Hematopoietic multipotent progenitor cell treated with erythropoietin and hydrocortisone succinate and interleukin-3 and kit ligand, for 17 days (in vitro differentiated cells): ENCODE measurements around the gene SLC66A3.

Experiments used
- DNase-seq: peaks from one replicate; pipeline ENCODE4 v3.0.0-alpha.2; 2015; ENCODE audit warnings: low spot score

The SLC66A3 gene

GRCh38 chr2:11134349-11134748 lies 20.9 kb upstream of the SLC66A3 start:
- no peak for DNase-seq

GRCh38 chr2:11140492-11140891 lies 14.8 kb upstream of the SLC66A3 start:
- DNase-seq = no peak

DNA sequence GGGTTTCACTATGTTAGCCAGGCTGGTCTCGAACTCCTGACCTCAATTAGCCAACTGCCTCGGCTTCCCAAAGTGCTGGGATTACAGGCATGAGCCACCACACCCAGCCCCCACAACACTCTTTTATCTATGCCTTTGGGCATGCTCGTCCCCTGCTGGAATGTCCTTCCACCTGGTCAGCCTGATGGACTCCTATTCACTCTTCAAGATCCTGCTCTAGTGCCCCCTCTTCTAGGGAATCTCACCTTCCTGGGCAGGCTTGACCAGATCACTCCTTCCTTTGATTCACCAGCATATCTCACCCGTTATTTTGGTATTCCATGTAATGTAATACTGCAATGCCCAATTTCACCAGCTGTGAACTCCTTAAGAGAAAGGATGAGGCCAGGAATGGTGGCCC lies 13.9 kb upstream of the SLC66A3 start:
- DNase-seq = no peak

DNA sequence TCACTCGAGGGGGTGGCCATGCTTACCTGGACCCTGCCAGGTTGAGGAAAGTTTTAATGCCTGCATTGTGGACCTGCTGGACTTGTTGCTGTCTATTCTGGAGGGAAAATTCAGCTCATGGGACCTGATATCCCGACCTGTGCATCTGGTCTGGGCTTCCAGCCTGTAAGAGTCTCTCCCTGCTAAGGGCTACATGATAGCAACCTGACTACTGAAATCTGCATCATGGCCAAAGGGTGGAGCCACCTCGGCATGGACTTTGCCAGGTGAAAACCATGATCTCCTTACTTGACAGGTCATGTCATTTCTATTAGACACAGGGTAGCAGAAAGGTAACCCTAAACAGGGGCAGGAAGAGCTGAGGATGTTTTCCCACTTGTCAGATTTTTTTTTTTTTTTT lies 12.9 kb upstream of the SLC66A3 start:
- no peak for DNase-seq

DNA sequence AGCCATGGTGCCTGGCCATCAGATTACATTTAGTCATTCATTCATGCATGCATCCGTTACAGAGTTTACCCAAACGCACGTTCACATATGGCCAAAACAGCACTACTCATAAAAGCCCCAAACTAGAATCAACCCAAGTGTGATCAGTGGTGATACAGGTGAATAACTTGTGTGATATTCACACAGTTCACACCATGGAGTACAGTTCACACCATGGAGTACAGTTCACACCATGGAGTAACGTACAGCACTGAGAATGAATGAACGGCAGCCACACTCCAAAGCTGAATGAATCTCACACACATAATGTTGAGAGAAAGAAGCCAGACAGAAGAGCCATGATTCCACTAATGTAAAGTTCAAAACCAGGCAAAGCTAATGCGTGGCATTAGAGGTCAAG lies 12.3 kb upstream of the SLC66A3 start:
- DNase-seq = no peak

GRCh38 chr2:11144077-11144737 lies 11.1 kb upstream of the SLC66A3 start:
- DNase-seq = no peak

- no peak for DNase-seq
Observed at GRCh38 chr2:11144738-11145079, 10.6 kb upstream of the SLC66A3 start.

DNA sequence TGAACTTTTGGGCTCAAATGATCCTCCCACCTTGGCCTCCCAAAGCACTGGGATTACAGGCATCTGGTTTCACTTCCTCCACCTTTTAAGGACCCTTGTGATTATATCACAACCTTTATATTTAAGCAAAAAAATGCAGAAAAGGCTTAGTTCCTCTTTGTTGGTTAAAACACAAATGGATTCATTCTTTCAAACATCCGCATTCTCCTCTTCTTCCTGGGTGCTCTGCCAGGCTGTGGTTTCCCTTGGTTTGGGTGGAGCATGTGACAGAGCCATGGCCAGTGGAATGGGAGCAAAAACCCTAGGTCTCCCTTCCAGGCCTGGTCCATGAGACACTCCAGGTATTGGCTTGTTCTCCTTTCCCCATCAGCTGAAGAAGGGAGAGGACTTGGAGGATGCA lies 9.9 kb upstream of the SLC66A3 start:
- no peak for DNase-seq

DNA sequence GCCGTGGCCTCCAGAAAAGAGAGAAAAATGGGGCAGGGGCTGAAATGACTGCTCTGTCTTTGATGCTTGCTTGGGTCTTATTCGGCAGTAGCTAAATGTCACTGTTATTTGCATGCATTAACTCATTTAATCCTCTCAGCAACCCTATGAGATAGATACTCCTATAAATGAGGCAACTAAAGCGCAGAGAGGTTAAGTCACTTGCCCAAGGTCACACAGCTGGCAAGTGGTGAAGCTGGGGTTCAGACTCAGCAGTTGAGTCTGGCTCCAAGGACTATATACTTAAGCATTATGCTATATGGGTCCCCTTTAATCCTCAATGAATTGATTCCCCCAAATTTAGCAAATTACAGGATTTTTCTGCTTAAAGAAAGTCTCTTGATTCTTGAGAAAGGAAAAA lies 9.2 kb upstream of the SLC66A3 start:
- DNase-seq = no peak

DNA sequence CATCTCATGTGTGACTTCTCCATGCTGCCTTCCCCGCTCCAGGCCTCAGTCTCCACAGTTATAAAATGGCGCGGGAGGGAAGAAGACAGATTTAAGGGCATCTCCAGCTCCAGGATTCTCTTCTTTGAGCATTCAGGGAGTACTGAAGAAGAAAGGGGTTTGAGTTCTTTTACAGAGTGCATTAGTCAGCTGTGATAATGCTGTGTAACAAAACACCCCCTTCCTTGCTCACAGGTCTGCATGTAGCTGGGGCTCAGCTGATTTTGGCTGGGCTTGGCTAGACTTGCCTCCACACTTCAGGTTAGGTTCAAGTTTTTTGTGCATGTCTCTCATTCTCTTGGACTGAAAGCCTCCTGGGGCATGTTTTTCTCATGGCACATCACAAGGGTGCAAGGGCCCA lies 8.0 kb upstream of the SLC66A3 start:
- DNase-seq = no peak

- no peak for DNase-seq
Observed at GRCh38 chr2:11152591-11152990, 2.7 kb upstream of the SLC66A3 start.

GRCh38 chr2:11154016-11154922 lies 998 bp upstream of the SLC66A3 start:
- DNase-seq = no peak

DNA sequence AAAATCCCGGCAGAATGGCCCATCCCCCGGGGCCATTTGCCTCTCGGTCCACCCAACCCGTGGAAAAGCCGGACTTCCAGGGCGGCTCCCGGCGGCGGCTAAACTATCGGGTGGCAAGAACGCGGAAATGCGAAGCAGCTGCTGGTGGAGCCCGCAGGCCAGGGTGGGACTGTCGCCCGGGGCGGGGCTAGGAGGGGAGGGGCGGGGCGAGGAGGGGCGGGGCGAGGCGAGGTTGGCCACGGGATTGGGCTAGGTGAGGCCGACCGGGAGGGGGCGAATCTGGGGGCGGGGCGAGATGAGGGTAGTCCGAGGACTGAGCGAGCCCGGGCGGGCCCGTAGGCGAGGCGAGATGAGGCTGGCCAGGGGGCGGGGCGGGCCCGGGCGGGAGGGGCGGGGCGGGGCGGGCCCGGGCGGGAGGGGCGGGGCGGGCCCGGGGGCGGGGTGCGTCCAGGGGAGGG lies 315 bp upstream of the SLC66A3 start:
- peak; percentile 90 for DNase-seq

GRCh38 chr2:11156396-11157075 lies 1.3 kb downstream of the SLC66A3 start:
- no peak for DNase-seq

DNA sequence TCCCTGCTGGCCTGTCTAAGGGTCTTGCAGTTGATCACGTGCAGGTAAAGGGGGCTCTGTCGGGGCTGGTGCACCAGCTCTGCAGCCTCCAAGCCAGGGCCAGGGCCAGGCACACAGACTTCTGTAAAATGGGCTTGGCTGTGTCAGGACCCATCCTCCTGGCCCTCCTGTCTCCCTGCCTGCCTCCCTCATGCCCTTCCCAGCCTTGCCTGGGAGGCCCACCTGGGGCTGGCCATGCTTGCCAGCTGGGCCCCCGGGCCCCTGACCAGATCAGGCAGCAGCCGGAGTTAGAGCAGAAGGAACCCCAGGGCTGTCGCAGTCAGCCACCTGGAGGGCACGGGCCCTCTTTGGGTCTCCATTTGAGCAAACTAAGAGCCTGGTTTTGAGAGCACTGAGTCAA lies 2.0 kb downstream of the SLC66A3 start:
- no peak for DNase-seq

- no peak for DNase-seq
Observed at GRCh38 chr2:11157731-11158130, 2.5 kb downstream of the SLC66A3 start.

DNA sequence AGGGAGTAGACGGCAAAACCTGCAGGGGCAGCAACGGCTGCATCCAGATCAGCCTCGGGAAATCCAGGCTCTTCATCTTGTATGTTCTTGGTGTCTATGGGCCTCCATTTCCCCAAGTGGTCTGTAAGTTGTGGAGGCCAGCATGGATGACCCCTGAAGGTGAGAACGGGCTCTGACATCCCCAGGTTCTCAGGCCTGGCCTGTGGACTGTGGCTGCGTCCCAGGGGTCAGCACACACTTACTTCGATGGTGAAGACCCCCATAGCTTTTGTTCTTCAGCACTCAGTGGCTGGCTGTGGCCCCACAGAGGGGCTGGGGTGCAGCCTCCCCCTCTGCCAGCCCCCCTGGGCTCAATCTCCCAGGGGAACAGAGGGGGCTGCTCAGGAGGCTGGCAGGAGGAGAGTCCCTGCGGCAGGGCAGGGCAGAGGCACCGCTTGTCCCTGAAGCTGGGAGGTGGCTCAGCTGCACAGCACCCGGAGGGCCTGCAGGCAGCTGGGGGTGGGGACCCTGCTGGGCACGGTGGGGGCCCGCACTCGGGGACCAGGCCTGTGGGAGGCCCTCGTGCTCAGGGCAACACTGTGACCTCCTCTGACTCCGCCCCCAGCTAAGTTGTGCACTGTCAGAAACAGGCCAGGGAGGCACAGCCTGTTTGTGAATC lies 3.8 kb downstream of the SLC66A3 start:
- DNase-seq = no peak

DNA sequence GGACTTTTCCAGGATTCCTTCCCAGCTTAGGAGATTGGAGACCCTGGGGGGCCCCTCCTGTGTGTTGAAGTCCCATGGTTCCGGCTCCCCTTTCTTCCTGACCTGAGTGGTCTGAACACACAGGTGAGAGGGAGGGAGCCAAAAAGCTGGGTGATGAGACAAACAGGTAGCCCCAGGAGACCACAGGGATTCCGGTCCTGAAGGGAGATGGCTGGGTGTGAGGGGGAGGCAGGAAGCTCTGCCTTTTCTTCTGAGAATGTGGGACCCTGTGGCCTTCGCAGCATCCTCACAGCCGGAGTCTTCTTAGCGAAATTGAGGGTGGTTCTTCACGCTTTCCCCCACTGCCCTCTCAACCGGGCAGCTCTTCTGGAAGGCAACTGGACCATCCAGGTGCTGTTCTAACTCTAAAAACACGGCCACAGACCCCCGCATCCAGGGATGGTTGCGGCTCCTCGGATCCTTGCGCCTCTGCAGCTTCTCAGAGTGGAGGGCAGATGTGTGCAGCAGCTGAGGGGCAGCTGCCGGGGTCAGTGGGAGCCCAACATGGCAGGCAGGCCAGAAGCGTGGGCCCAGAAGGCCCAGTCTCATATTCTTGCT lies 4.4 kb downstream of the SLC66A3 start:
- no peak for DNase-seq

DNA sequence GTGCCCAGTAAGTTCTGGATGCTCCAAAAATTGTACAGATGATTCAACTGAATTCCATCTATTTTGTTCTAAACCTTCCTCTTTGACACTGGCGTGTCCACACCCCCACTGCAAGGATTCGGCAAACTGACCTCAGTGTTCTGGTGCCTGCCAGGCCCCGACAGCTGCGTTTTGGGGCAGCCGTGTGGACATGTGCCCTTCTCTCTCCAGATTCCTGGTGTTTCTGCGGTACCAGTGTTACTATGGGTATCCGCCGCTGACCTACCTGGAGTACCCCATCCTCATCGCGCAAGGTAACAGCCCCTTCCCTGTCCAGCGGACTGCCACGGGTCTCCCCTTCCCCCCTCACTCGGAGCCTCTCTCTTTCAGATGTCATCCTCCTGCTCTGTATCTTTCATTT lies 5.0 kb downstream of the SLC66A3 start:
- DNase-seq = no peak

DNA sequence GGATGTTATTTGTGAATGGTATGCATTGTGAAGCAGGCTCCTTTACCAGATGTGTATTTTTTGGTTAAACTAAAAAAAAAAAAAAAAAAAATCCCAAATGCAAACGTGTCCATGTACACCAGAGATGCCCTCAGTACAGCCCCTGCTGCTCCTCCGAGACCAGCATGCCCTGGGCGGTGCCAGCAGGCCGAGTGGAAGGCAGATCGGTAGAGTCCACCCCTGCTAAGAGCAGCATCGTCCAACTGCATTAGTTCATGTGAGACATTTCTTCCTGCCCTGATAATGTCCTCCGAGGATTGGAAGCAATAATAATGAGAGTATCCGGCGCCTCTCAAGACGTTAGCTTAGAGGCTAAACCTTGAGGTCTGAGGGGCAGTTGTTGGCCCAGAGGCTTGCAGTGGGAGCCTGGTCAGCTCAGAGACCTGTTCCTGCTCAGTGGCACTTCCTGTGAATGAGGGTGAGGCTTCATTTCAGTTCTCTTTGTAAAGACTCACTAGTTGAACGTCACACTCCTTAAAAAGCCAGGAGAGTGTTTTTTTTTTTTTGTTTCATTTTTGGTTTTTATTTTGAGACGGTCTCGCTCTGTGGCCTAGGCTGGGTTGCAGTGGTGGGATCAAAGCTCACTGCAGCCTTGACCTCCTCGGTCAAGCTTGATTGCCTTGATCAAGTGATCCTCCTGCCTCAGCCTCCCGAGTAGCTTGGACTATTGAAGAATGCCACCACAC lies 5.6 kb downstream of the SLC66A3 start:
- DNase-seq = no peak

- no peak for DNase-seq
Observed at GRCh38 chr2:11161747-11162146, 6.5 kb downstream of the SLC66A3 start.
